Uterus (tissue), 4 donors: ENCODE measurements around the gene OR5H15. TPM values are rescaled to one million over a fixed set of nuclear protein-coding genes. Genes with fewer than 3 reads are reported as not detected.
"Not testable (repeated sequence)": the region's sequence is repeated elsewhere in the genome, so short reads cannot be mapped to it uniquely, and the experiment has no call there.

Experiments
- DNase-seq, 2 donors: peaks; one replicate each; pipeline ENCODE4 v3.0.0-alpha.2; 2019 to 2020
- H3K27ac ChIP-seq, 2 donors: fragments of 200-600 bp; sonication (generic); 1 replicate in 1 of 2; 2 replicates in 1 of 2; pipeline ENCODE4 v1.5.1; 2016 to 2018
- H3K27me3 ChIP-seq, 2 donors: fragments of 200-600 bp; sonication (generic); one replicate each; pipeline ENCODE4 v1.5.1; 2018 to 2019; ENCODE audit warnings: control low read depth in 1 of 2
- H3K36me3 ChIP-seq, 2 donors: fragments of 200-600 bp; sonication (generic); one replicate each; pipeline ENCODE4 v1.5.1; 2019; ENCODE audit warnings: control low read depth in 1 of 2
- H3K4me1 ChIP-seq, 2 donors: fragments of 200-600 bp; sonication (generic); one replicate each; pipeline ENCODE4 v1.5.1; 2018 to 2019; ENCODE audit warnings: control low read depth in 1 of 2
- H3K4me3 ChIP-seq, 2 donors: fragments of 200-600 bp; sonication (generic); 1 replicate in 1 of 2; 2 replicates in 1 of 2; pipeline ENCODE4 v1.5.1; 2018 to 2019; ENCODE audit warnings: mild to moderate bottlenecking in 1 of 2
- H3K9me3 ChIP-seq, 2 donors: fragments of 200-600 bp; sonication (generic); one replicate each; pipeline ENCODE4 v1.5.1; 2019; ENCODE audit warnings: control low read depth in 1 of 2
- POLR2A ChIP-seq, 2 donors: fragments of 450-650 bp; IDR thresholded peaks; one replicate each; pipeline ENCODE4 v1.6.1; 2016; ENCODE audit warnings: antibody characterized with exemption in 2 of 2, mild to moderate bottlenecking in 1 of 2, moderate library complexity in 1 of 2
- intact Hi-C: fragments of 100-400 bp; cut with DNase I; formaldehyde crosslinking; loops from one replicate; pipeline ENCODE4 v1.15.1; 2023; ENCODE audit warnings: low total_unique reads
- total RNA-seq, 4 donors: library from RNA; depleted of rRNA in 3 of 4; stranded (reverse); fragments of >200 nt in 3 of 4; gene quantifications; one replicate each; pipeline versions ENCODE4 v1.1.0 to v1.2.4, GENCODE V29; 2014 to 2023
- TF ChIP-seq, protein P1 (sequence below), 4 experiments: fragments of 200-600 bp in 2 of 4; fragments of 450-650 bp in 2 of 4; sonication (generic) in 2 of 4; IDR thresholded peaks; one replicate each; pipeline ENCODE4 v1.5.1; 2016 to 2019; ENCODE audit warnings: antibody characterized with exemption in 4 of 4, mild to moderate bottlenecking in 2 of 4, moderate library complexity in 1 of 4
- donor health status: DM: yes; HTN: yes; CAD: no.

OR5H15 gene
- total RNA-seq = not detected

- Histone ChIP-seq H3K36me3 (no peaks in the 10 kb centered on the region), H3K4me3 (no peak within 1 kb of the TSS), H3K27me3 (no peaks in the 10 kb centered on the region), H3K9me3 (no peaks in the 10 kb centered on the region), H3K27ac (no peak within 1 kb of the TSS), H3K4me1 (no peaks in the 10 kb centered on the region)
- TF ChIP-seq POLR2A (IDR thresholded peaks at IDR 0.05) = no peak
- TF ChIP-seq, protein P1, sequence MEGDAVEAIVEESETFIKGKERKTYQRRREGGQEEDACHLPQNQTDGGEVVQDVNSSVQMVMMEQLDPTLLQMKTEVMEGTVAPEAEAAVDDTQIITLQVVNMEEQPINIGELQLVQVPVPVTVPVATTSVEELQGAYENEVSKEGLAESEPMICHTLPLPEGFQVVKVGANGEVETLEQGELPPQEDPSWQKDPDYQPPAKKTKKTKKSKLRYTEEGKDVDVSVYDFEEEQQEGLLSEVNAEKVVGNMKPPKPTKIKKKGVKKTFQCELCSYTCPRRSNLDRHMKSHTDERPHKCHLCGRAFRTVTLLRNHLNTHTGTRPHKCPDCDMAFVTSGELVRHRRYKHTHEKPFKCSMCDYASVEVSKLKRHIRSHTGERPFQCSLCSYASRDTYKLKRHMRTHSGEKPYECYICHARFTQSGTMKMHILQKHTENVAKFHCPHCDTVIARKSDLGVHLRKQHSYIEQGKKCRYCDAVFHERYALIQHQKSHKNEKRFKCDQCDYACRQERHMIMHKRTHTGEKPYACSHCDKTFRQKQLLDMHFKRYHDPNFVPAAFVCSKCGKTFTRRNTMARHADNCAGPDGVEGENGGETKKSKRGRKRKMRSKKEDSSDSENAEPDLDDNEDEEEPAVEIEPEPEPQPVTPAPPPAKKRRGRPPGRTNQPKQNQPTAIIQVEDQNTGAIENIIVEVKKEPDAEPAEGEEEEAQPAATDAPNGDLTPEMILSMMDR (IDR thresholded peaks at IDR 0.05) = no peak
- no peak for DNase-seq
- intact Hi-C loops = no loop called here
Observed at GRCh38 chr3:98166396-98166795, at the start of gene OR5H15. OR5H15 (plus strand) TSS chr3:98166696; CDS start chr3:98168700, 2,004 bp downstream.

DNA sequence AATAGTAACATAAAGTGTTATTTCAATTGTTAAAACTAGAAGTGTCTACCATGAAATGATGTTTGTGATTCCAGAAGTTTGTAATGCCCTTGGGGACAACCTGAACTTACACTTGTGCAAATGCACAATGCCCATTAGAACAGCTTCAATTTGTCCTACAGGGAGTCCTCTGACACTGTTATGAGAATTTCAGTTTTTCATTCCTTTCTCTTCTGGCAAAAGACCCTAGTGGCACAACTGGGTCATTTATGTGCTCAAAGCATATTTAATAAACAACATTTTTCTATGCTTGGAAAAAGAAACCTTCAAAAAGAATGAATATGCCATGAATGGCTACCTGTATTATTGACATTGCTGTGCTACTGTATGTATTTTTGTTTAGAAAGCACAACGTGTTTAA is 36.1 kb upstream of the OR5H15 start, which contains the start of gene OR5H1:
OR5H1 (plus strand) TSS at position 301 of the 400 bp plus-strand sequence. CDS start 1,977 bp downstream, outside the sequence.
- DNase-seq = no peak
- Histone ChIP-seq H3K4me3 (no peak within 1 kb of the TSS), H3K36me3 (no peaks in the 10 kb centered on the region), H3K9me3 (no peaks in the 10 kb centered on the region), H3K4me1 (no peaks in the 10 kb centered on the region), H3K27me3 (no peaks in the 10 kb centered on the region), H3K27ac (no peak within 1 kb of the TSS)
- intact Hi-C loops = no loop called here
- TF ChIP-seq POLR2A (IDR thresholded peaks at IDR 0.05) = no peak
- TF ChIP-seq, protein P1 (IDR thresholded peaks at IDR 0.05) = no peak

DNA sequence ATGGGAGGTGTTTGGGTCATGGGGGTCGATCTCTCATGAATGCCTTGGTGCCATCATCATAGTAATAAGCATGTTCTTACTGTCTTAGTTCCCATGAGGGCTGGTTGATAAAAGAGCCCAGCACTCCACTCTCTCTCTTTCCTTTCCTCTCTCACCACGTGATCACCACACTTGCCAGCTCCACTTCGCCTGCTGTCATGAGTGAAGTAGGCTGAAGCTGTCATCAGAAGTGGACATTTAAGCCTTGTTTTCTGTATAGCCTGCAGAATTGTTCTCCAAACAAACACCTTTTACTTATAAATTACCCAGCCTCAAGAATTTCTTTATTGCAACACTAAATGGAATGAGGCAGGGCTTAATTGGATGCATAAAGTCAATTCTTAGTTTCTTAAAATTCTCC is 29.9 kb upstream of the OR5H15 start:
- Histone ChIP-seq H3K4me3 (no peak overlapping the region), H3K27ac (no peak overlapping the region), H3K9me3 (no peaks in the 10 kb centered on the region), H3K36me3 (no peaks in the 10 kb centered on the region), H3K4me1 (no peaks in the 10 kb centered on the region), H3K27me3 (no peaks in the 10 kb centered on the region)
- intact Hi-C loops = no loop called here
- TF ChIP-seq, protein P1 (IDR thresholded peaks at IDR 0.05) = no peak
- TF ChIP-seq POLR2A (IDR thresholded peaks at IDR 0.05) = no peak
- DNase-seq = no peak

DNA sequence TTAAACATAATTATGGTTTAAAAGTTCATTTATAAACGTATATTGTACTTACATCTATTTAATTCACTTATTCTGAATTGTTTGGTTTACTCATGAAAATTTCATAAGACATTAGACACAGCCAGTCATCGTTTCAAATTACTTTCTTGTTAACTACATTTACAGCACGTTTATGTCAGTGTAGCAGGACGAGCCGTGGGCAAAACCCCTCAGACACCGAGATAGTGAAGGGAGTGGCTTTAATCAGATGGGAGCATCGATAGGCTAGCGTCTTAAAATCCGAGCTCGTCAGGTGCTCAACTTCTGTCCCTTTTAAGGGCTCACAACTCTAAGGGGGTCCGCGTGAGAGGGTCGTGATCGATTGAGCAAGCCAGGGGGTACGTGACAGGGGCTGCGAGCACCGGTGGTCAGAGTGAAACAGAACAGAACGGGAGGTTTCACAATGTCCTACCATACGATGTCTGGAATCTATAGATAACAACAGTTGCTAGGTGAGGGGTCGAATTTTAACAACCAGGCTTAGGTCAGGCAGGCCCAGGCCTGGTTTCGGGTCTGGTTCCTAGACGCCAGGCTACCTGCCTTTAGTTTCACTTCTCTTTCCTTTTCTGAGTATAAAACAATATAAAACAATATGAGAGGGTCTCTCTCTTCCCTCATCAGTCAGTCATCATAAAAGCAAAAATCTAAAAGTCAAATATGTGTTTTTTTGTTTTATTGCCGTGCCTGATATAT is 28.5 kb upstream of the OR5H15 start:
- H3K4me1 ChIP-seq, intact Hi-C loops, H3K9me3 ChIP-seq, H3K36me3 ChIP-seq, H3K27me3 ChIP-seq, DNase-seq, H3K4me3 ChIP-seq, H3K27ac ChIP-seq: not testable (repeated sequence)

DNA sequence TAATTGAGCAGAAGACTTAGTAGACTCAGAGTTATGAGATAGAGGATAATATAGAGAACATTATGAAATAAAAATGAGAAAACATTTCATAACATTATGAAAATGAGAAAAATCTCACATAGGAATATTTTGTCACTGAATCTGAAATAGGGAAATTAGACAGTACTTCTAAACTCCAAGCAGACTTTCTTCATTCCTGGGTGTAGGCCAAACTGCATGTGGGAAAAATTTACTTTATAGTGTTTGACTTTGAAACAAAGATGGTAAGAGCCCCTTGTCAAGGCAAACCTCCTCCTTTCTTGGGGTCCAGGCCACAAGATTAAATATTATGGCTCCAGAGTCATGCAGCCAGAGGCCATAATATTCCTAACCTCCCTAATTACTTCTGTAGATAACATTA is 26.0 kb upstream of the OR5H15 start:
- intact Hi-C loops = no loop called here
- DNase-seq = no peak
- TF ChIP-seq POLR2A (IDR thresholded peaks at IDR 0.05) = no peak
- TF ChIP-seq, protein P1 (IDR thresholded peaks at IDR 0.05) = no peak

More for the DNA sequence above, 26.0 kb upstream of the OR5H15 start:
- H3K4me1 ChIP-seq = no peaks in the 10 kb centered on the region
- H3K27ac ChIP-seq = no peak overlapping the region
- no peaks in the 10 kb centered on the region for H3K36me3 ChIP-seq
- H3K9me3 ChIP-seq = no peaks in the 10 kb centered on the region
- H3K27me3 ChIP-seq = no peaks in the 10 kb centered on the region
- no peak overlapping the region for H3K4me3 ChIP-seq
